ENCODE measurements around the gene SNX8.

DNA sequence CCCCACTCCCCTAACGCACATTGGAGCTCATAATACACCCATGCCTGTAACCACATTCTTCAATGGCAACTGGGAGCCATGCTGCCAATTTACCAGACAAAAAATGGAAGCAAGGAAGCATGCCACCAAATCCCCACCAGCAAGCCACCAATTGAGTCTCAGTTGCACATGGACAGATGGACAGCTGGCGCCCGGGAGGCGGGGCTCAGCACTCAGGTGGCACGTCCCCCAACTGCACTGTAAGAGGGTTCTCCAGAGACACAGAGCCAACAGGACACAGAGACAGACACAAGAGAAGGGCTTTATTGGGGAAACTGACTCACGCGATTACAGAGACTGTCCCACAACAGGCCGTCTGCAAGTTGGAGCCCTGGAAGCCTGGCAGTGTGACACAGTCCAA, 84.0 kb downstream of the SNX8 start:
- TF ChIP-seq, protein P1, sequence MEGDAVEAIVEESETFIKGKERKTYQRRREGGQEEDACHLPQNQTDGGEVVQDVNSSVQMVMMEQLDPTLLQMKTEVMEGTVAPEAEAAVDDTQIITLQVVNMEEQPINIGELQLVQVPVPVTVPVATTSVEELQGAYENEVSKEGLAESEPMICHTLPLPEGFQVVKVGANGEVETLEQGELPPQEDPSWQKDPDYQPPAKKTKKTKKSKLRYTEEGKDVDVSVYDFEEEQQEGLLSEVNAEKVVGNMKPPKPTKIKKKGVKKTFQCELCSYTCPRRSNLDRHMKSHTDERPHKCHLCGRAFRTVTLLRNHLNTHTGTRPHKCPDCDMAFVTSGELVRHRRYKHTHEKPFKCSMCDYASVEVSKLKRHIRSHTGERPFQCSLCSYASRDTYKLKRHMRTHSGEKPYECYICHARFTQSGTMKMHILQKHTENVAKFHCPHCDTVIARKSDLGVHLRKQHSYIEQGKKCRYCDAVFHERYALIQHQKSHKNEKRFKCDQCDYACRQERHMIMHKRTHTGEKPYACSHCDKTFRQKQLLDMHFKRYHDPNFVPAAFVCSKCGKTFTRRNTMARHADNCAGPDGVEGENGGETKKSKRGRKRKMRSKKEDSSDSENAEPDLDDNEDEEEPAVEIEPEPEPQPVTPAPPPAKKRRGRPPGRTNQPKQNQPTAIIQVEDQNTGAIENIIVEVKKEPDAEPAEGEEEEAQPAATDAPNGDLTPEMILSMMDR (conservative IDR thresholded peaks at IDR 0.05; ENCODE audit: low read length): no peak
- no peak for TF ChIP-seq EZH2phosphoT487 (IDR thresholded peaks at IDR 0.05; ENCODE audit: borderline replicate concordance, low read depth, low read length)

All from OCI-LY7 (cell line).